Ishikawa (cell line): ENCODE data around the gene STIMATE.

ENCODE experiments used
- CEBPB ChIP-seq: IDR thresholded peaks from 2 replicates; pipeline ENCODE4 v1.6.1; 2012
- CREB1 ChIP-seq: IDR thresholded peaks from 2 replicates; pipeline ENCODE4 v1.6.1; 2012; ENCODE audit warnings: low read depth
- EGR1 ChIP-seq: IDR thresholded peaks from 2 replicates; pipeline ENCODE4 v1.6.1; 2012
- EP300 ChIP-seq: IDR thresholded peaks from 2 replicates; pipeline ENCODE4 v1.6.1; 2012; ENCODE audit warnings: borderline replicate concordance
- FOXM1 ChIP-seq: IDR thresholded peaks from 2 replicates; pipeline ENCODE4 v1.6.1; 2012; ENCODE audit warnings: low read depth, borderline replicate concordance
- NFIC ChIP-seq: IDR thresholded peaks from 2 replicates; pipeline ENCODE4 v1.6.1; 2012
- RAD21 ChIP-seq: IDR thresholded peaks from 2 replicates; pipeline ENCODE4 v1.6.1; 2012; ENCODE audit warnings: low read depth
- TAF1 ChIP-seq: IDR thresholded peaks from 2 replicates; pipeline ENCODE4 v1.6.1; 2012; ENCODE audit warnings: low read depth, mild to moderate bottlenecking
- TCF12 ChIP-seq: IDR thresholded peaks from 2 replicates; pipeline ENCODE4 v1.6.1; 2012; ENCODE audit warnings: low read depth
- TEAD4 ChIP-seq: IDR thresholded peaks from 2 replicates; pipeline ENCODE4 v1.6.1; 2012
- YY1 ChIP-seq: IDR thresholded peaks from 2 replicates; pipeline ENCODE4 v1.6.1; 2012; ENCODE audit warnings: low read depth
- ZBTB7A ChIP-seq: IDR thresholded peaks from 2 replicates; pipeline ENCODE4 v1.6.1; 2012; ENCODE audit warnings: low read depth
- TF ChIP-seq, protein P1 (sequence below): IDR thresholded peaks from 2 replicates; pipeline ENCODE4 v1.6.1; 2012; ENCODE audit warnings: low read depth, mild to moderate bottlenecking
- TF ChIP-seq, protein P2 (sequence below): IDR thresholded peaks from 2 replicates; pipeline ENCODE4 v1.6.1; 2012
- TF ChIP-seq, protein P3 (sequence below): IDR thresholded peaks from 2 replicates; pipeline ENCODE4 v1.6.1; 2012

The STIMATE gene

DNA sequence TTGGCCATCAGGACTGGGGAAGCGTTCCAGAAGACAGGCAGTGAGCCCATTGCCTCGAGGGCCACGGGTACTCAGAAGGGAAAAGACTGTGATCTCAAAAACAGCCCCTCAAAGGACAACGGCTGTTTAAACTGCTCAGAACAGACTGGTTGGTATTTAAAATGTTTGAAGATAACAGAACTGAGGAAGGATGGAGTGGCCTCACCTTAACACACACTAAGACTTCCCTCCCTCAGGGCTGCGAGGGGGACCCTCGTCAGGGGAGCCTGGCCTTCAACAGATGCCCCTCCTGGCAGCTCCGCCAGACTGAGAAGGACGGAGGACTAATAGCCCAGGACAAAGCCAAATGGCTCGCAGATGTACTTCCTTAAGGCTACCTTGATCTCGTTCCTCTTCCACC is 2.6 kb downstream of the STIMATE start:
- TF ChIP-seq TEAD4: no peak
- TF ChIP-seq EGR1: no peak
- TF ChIP-seq YY1: no peak
- no peak for TF ChIP-seq CEBPB
- no peak for TF ChIP-seq RAD21
- TF ChIP-seq ZBTB7A: no peak
- TF ChIP-seq, protein P1, sequence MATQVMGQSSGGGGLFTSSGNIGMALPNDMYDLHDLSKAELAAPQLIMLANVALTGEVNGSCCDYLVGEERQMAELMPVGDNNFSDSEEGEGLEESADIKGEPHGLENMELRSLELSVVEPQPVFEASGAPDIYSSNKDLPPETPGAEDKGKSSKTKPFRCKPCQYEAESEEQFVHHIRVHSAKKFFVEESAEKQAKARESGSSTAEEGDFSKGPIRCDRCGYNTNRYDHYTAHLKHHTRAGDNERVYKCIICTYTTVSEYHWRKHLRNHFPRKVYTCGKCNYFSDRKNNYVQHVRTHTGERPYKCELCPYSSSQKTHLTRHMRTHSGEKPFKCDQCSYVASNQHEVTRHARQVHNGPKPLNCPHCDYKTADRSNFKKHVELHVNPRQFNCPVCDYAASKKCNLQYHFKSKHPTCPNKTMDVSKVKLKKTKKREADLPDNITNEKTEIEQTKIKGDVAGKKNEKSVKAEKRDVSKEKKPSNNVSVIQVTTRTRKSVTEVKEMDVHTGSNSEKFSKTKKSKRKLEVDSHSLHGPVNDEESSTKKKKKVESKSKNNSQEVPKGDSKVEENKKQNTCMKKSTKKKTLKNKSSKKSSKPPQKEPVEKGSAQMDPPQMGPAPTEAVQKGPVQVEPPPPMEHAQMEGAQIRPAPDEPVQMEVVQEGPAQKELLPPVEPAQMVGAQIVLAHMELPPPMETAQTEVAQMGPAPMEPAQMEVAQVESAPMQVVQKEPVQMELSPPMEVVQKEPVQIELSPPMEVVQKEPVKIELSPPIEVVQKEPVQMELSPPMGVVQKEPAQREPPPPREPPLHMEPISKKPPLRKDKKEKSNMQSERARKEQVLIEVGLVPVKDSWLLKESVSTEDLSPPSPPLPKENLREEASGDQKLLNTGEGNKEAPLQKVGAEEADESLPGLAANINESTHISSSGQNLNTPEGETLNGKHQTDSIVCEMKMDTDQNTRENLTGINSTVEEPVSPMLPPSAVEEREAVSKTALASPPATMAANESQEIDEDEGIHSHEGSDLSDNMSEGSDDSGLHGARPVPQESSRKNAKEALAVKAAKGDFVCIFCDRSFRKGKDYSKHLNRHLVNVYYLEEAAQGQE: no peak
- TF ChIP-seq, protein P2, sequence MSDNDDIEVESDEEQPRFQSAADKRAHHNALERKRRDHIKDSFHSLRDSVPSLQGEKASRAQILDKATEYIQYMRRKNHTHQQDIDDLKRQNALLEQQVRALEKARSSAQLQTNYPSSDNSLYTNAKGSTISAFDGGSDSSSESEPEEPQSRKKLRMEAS: no peak
- no peak for TF ChIP-seq EP300
- TF ChIP-seq TCF12: no peak
- TF ChIP-seq, protein P3, sequence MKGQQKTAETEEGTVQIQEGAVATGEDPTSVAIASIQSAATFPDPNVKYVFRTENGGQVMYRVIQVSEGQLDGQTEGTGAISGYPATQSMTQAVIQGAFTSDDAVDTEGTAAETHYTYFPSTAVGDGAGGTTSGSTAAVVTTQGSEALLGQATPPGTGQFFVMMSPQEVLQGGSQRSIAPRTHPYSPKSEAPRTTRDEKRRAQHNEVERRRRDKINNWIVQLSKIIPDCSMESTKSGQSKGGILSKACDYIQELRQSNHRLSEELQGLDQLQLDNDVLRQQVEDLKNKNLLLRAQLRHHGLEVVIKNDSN: no peak
- TF ChIP-seq NFIC: no peak
- no peak for TF ChIP-seq FOXM1
- TF ChIP-seq CREB1: no peak
- TF ChIP-seq TAF1: no peak

DNA sequence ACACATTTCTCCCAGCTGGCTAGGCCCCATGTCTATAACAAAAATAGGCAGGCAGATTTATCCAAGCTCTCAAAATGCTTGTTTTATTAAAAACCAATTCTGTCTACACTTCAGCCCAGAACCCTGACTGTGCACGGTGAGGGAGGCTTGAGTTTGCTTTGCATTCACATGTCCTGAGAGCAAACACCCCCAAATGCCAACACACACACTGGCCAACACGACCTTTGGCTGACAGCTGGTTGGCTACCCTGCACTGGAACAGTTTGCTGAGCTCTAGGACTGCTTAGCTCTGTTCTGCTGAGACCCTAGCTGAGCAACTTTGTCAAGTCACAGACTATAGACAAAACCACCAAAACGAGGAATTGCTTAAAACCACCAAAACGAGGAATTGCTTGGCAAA is 3.6 kb downstream of the STIMATE start:
- TF ChIP-seq CEBPB (no peak), NFIC (no peak), TAF1 (no peak), RAD21 (no peak), TEAD4 (no peak), FOXM1 (no peak), TCF12 (no peak), ZBTB7A (no peak), YY1 (no peak), CREB1 (no peak), EP300 (no peak)
- TF ChIP-seq, protein P3: no peak
- TF ChIP-seq, protein P1: no peak
- TF ChIP-seq, protein P2: no peak

DNA sequence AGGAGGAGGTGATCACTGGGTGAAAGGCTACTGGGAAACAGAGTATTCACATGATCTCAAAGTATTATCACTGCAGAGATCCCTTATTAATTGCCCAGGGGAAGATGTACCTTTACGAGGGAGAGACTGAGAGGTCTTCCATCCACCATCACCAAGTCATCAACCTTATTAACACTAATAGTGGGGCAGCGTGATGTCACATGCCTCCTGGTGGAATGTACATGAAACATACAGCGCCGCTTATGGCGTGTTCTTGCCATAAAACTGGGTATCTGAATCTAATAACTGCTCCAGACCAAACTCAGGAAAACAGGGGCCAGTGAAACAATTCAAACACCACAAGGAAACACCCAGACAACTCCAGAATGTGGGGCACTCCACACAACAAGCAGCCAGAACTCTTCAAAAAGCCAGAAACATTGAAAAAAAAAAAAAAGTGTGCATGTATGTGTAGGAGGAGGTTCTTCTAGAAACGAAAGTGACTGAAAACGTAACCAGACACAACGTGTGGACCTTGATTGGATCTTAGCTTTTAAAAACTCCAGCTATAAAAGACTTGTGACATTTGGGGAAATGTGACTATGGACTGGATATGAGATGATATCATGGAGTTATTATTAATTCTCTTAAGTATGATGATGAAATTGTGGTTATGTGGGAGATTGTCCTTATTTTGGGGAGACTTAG is 4.6 kb downstream of the STIMATE start:
- TF ChIP-seq RAD21 (no peak), EP300 (no peak), TEAD4 (no peak), EGR1 (no peak), FOXM1 (no peak), ZBTB7A (no peak), YY1 (no peak), CREB1 (no peak), TCF12 (no peak), NFIC (no peak), CEBPB (no peak), TAF1 (no peak)
- TF ChIP-seq, protein P2: no peak
- TF ChIP-seq, protein P1: no peak
- TF ChIP-seq, protein P3: no peak
